Measurements from ENCODE around the gene PRKAG1. TPM values are rescaled to one million over a fixed set of nuclear protein-coding genes. Genes with fewer than 3 reads are reported as not detected.

PRKAG1 gene
- total RNA-seq, 6 donors from 2014 or later = 25.1 to 56.5 (median 42.0) TPM

DNA sequence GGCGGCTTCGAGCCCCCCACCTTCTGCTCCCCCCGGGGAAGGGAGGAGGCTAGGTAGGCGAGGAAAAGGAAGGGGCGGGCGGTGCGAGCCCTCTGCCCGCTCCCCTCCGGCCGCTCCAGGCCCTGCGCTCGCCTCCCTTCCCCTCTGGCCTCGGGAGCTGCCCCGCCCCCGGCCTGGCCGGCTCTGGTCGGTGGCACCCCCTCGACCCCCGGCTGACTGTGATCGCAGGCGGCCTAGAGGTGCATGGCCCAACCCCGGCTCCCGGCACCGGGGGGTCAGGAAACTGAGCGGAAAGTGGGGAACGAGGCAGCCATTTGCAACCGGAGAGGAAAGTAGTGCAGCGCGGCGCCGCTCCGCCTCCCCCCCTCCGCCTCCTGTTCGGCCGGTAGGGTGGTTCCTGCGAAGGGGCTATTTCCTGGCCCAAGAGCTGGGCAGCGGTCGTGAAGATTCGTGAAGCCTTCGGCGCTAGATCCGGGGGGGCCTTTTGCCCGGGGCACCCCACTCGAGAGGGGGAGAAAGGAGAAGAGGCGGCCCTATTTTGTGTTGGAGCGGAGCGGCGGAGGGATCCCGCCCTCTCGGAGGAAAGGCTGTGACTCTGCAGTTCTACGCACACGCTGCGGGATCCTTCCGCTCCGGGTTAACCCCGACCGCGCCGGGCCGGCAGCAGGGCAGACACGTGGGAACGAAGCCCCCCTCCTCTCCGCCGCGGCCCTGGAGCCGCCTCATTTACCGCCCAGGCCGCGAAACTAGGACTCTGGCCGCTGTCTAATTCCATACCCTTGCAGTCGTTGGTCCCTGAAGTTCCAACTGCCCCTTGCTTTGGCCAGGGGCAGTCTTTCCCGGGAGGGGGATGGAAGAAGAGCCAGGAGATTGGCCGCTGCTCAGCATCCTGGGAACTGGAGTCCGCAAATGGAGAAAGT is 41.9 kb upstream of the PRKAG1 start, which contains the start of gene KMT2D:
Gene KMT2D, minus strand, starts transcription at position 558 of the 920 bp plus-strand sequence. CDS start 5,470 bp downstream, outside the sequence.
- Histone ChIP-seq H3K4me1 (peaks cover 30 to 48% (median 39%) of the 10 kb centered on the region in 4 donors), H3K4me3 (peak within 1 kb of the TSS; percentile 64 to 98 (median 92)), H3K9me3 (no peaks in the 10 kb centered on the region), H3K36me3 (no peaks in the 10 kb centered on the region), H3K27me3 (no peaks in the 10 kb centered on the region), H3K27ac (peak within 1 kb of the TSS; percentile 95 to 100 (median 98))
- 1 to 2% methylated on average over 10 to 43 of the region's 74 CpGs for WGBS, 2 donors
- TF ChIP-seq POLR2A (IDR thresholded peaks at IDR 0.05) (peak in 3 of 4 donors; percentile 64 to 72 (median 70)), POLR2AphosphoS5 (IDR thresholded peaks at IDR 0.05) (peak; percentile 79 to 91), EP300 (IDR thresholded peaks at IDR 0.05) (peak in 1 of 4 donors; percentile 59)
- TF ChIP-seq, protein P1, sequence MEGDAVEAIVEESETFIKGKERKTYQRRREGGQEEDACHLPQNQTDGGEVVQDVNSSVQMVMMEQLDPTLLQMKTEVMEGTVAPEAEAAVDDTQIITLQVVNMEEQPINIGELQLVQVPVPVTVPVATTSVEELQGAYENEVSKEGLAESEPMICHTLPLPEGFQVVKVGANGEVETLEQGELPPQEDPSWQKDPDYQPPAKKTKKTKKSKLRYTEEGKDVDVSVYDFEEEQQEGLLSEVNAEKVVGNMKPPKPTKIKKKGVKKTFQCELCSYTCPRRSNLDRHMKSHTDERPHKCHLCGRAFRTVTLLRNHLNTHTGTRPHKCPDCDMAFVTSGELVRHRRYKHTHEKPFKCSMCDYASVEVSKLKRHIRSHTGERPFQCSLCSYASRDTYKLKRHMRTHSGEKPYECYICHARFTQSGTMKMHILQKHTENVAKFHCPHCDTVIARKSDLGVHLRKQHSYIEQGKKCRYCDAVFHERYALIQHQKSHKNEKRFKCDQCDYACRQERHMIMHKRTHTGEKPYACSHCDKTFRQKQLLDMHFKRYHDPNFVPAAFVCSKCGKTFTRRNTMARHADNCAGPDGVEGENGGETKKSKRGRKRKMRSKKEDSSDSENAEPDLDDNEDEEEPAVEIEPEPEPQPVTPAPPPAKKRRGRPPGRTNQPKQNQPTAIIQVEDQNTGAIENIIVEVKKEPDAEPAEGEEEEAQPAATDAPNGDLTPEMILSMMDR (IDR thresholded peaks at IDR 0.05) = peak; percentile 20 to 80 (median 50)
- DNase-seq (peak; percentile 88 to 96), ATAC-seq (ENCODE audit: low FRiP score in 2 of 2) (peak; percentile 94 to 95)

DNA sequence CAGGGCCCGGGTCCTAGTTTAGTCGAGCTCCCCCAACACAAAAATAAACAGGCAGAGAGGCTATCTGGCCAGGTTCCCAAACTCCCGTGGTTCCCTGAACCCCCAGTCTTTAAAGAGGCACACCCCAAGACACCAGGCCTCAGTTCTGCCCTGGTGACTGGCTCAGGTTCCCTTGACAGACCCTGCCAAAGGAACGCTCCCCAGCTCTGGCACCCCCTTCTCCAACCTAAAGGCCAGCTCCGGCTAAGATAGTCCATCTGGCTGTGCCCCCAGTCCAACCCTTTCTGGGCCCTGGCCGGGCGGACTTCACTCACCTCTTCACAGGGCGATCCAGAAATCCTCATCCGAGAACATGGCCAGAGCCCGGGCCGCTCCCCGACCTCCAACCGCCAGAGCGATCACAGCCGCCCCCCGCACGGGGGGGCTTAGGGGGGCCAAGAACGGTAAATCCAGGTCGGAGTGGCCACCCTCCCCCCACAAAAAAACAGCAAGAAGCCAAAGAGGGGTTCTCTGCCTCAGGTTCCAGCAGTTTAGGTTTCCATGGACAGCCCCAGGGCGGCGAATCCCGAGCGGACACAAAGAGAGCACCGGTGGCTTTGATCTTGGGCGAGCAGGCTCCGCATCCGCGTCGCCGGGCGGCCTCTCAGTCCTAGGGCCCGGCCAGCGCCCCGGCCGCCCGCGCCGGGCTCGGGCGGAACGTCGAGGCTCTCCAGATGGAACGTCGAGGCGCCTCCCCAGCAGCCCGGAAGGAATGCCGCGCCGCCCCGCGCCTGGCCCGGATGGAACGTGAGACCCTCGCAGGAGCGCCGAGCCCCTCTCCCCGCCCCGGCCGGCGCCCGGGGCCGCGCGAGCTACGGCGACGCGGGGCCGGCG is 41.0 kb upstream of the PRKAG1 start:
- peak in 1 of 4 donors; percentile 1 for TF ChIP-seq POLR2A (IDR thresholded peaks at IDR 0.05)
- TF ChIP-seq, protein P1 (IDR thresholded peaks at IDR 0.05) = no peak
- Histone ChIP-seq H3K27ac (peak overlapping the region; percentile 95 to 100 (median 98)), H3K9me3 (no peaks in the 10 kb centered on the region), H3K4me3 (peak overlapping the region; percentile 64 to 98 (median 92)), H3K27me3 (no peaks in the 10 kb centered on the region), H3K4me1 (peaks cover 36 to 58% (median 44%) of the 10 kb centered on the region in 4 donors), H3K36me3 (peaks cover 0 to 8% (median 5%) of the 10 kb centered on the region in 4 donors)
- peak in 1 of 2 donors; percentile 92 for DNase-seq
- ATAC-seq (ENCODE audit: low FRiP score in 2 of 2) = peak in 1 of 2 donors; percentile 3
- WGBS, 2 donors = 0% methylated on average over 21 to 39 of the region's 70 CpGs

DNA sequence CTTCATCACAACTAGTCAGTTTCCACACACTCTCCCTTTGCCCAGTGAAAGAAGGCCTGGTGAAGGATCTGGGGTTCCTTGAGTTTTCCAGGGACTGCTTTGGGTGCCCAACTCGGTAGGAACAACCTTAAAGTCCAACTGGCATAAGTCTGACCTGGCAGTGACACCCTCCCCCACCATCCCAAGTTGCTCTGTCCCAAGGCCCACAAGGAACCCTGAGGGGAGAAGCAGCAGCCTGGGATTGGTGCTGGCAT is 40.4 kb upstream of the PRKAG1 start:
- Histone ChIP-seq H3K4me3 (peak overlapping the region; percentile 64 to 98 (median 92)), H3K4me1 (peaks cover 36 to 56% (median 44%) of the 10 kb centered on the region in 4 donors), H3K36me3 (peaks cover 2 to 14% (median 11%) of the 10 kb centered on the region in 4 donors), H3K9me3 (no peaks in the 10 kb centered on the region), H3K27ac (peak overlapping the region; percentile 95 to 100 (median 98)), H3K27me3 (no peaks in the 10 kb centered on the region)
- DNase-seq (no peak), ATAC-seq (ENCODE audit: low FRiP score in 2 of 2) (no peak)
- TF ChIP-seq POLR2AphosphoS5 (IDR thresholded peaks at IDR 0.05) (no peak), EP300 (IDR thresholded peaks at IDR 0.05) (no peak), POLR2A (IDR thresholded peaks at IDR 0.05) (no peak)
- TF ChIP-seq, protein P1 (IDR thresholded peaks at IDR 0.05) = no peak
- 0% methylated on average over 1 of the region's 1 CpG; no CpG with 5 or more reads in 1 of the 2 donors for WGBS, 2 donors

DNA sequence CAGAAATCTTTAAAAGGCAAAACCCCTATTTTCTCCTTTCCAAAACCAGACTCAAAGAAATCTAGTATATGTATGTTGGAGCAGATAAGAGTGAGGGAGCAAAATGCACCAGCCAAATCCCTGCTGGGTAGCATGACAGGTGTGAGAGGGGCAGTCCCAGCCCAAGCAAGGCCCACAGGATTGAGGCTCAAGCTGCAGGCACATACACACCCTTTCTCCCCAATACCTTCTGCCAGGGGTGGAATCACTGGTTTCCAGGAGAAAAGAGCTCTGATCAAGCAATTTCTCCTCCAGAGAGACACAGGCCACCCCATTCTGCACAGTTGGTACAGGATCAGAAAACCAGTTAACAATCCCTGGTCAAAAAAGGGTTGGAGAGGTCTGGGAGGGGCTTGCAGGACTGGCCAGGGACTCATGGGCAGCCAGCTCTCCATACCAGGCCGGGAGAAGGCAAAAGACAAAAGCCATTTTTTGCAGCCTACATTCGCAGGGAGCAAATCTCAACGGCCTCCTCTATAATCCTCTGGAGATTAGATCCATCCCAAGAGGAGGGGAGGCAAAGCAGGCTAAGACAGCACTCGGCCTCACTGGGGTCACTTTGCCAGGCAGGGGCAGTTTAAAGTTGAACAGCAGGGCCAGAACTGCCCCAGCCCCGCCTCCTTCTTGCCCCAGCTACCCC is 39.9 kb upstream of the PRKAG1 start:
- peak overlapping the region; percentile 95 to 100 (median 98) for H3K27ac ChIP-seq
- peaks cover 36 to 56% (median 44%) of the 10 kb centered on the region in 4 donors for H3K4me1 ChIP-seq

More for the DNA sequence above, 39.9 kb upstream of the PRKAG1 start:
- ATAC-seq (ENCODE audit: low FRiP score in 2 of 2) (no peak), DNase-seq (no peak)
- H3K27me3 ChIP-seq = no peaks in the 10 kb centered on the region
- H3K4me3 ChIP-seq = peak overlapping the region; percentile 64 to 98 (median 92)
- WGBS, 2 donors = 3 to 11% methylated on average over 5 of the region's 5 CpGs
- TF ChIP-seq, protein P1 (IDR thresholded peaks at IDR 0.05) = no peak
- TF ChIP-seq POLR2AphosphoS5 (IDR thresholded peaks at IDR 0.05) (no peak), EP300 (IDR thresholded peaks at IDR 0.05) (no peak), POLR2A (IDR thresholded peaks at IDR 0.05) (no peak)
- H3K36me3 ChIP-seq = peaks cover 7 to 18% (median 16%) of the 10 kb centered on the region in 4 donors
- no peaks in the 10 kb centered on the region for H3K9me3 ChIP-seq
